ENCODE data around the gene SNRK.

SNRK gene

DNA sequence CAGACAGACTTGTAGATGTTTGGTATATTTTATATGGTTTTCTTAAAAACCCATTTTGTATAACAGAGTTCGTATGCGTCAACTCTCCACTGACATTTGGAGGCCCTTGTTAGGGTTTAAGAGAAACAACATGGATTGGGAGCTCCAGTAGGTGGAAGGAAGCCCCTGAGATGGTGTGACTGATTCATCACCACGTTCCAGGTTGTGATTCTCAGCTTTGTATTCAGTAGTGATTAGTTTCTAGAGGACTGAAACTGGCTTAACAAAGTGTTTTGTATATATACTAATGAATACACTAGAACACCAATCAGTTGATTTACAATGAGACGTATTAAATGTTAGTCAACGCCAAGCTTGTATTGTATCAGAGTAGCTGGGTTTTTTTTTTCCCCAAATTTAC, 33.9 kb downstream of the SNRK start:
- no peak overlapping the region for H3K27ac ChIP-seq
- H3K4me3 ChIP-seq (IDR thresholded peaks at IDR 0.05; ENCODE audit: insufficient read depth, low read depth, low read length) = no peak overlapping the region
- H2AFZ ChIP-seq (ENCODE audit: low read depth) = no peak overlapping the region
- no peaks in the 10 kb centered on the region for H3K36me3 ChIP-seq (ENCODE audit: insufficient read depth)
- TF ChIP-seq, protein P1, sequence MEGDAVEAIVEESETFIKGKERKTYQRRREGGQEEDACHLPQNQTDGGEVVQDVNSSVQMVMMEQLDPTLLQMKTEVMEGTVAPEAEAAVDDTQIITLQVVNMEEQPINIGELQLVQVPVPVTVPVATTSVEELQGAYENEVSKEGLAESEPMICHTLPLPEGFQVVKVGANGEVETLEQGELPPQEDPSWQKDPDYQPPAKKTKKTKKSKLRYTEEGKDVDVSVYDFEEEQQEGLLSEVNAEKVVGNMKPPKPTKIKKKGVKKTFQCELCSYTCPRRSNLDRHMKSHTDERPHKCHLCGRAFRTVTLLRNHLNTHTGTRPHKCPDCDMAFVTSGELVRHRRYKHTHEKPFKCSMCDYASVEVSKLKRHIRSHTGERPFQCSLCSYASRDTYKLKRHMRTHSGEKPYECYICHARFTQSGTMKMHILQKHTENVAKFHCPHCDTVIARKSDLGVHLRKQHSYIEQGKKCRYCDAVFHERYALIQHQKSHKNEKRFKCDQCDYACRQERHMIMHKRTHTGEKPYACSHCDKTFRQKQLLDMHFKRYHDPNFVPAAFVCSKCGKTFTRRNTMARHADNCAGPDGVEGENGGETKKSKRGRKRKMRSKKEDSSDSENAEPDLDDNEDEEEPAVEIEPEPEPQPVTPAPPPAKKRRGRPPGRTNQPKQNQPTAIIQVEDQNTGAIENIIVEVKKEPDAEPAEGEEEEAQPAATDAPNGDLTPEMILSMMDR (conservative IDR thresholded peaks at IDR 0.05; ENCODE audit: low read depth, low read length) = no peak
- no peaks in the 10 kb centered on the region for H3K4me1 ChIP-seq (ENCODE audit: low read depth, poor library complexity, severe bottlenecking)
- no peaks in the 10 kb centered on the region for H3K79me2 ChIP-seq (ENCODE audit: insufficient read depth, low read depth)
- no peak overlapping the region for H3K9ac ChIP-seq
- H4K20me1 ChIP-seq (ENCODE audit: insufficient read depth) = no peaks in the 10 kb centered on the region
- no peak overlapping the region for H3K4me2 ChIP-seq
- no peaks in the 10 kb centered on the region for H3K27me3 ChIP-seq (ENCODE audit: insufficient read depth, low read depth)

DNA sequence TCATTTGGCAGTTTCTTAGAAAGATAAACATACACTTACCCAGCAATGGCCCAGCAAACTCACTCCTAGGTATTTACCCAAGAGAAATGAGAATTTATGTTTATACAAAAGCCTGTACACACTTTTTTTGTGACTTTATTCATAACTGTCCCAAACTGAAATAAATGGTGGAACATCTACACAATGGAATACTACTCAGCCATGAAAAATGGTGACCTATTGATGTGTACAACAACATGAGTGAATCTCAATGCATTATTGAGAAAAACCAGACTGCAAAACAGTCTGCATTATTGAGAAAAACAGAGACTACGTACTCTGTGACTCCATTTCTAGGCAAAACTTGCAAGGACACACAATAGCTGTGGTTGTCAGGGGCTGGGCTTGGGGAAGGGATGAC, 37.2 kb downstream of the SNRK start:
- no peak overlapping the region for H2AFZ ChIP-seq (ENCODE audit: low read depth)
- H3K36me3 ChIP-seq (ENCODE audit: insufficient read depth) = no peaks in the 10 kb centered on the region
- H4K20me1 ChIP-seq (ENCODE audit: insufficient read depth) = no peaks in the 10 kb centered on the region
- H3K9ac ChIP-seq = no peak overlapping the region
- no peaks in the 10 kb centered on the region for H3K4me1 ChIP-seq (ENCODE audit: low read depth, poor library complexity, severe bottlenecking)
- H3K27me3 ChIP-seq (ENCODE audit: insufficient read depth, low read depth) = no peaks in the 10 kb centered on the region
- H3K79me2 ChIP-seq (ENCODE audit: insufficient read depth, low read depth) = no peaks in the 10 kb centered on the region
- no peak overlapping the region for H3K27ac ChIP-seq
- TF ChIP-seq, protein P1 (conservative IDR thresholded peaks at IDR 0.05; ENCODE audit: low read depth, low read length) = no peak
- H3K4me3 ChIP-seq (IDR thresholded peaks at IDR 0.05; ENCODE audit: insufficient read depth, low read depth, low read length) = no peak overlapping the region
- no peak overlapping the region for H3K4me2 ChIP-seq

DNA sequence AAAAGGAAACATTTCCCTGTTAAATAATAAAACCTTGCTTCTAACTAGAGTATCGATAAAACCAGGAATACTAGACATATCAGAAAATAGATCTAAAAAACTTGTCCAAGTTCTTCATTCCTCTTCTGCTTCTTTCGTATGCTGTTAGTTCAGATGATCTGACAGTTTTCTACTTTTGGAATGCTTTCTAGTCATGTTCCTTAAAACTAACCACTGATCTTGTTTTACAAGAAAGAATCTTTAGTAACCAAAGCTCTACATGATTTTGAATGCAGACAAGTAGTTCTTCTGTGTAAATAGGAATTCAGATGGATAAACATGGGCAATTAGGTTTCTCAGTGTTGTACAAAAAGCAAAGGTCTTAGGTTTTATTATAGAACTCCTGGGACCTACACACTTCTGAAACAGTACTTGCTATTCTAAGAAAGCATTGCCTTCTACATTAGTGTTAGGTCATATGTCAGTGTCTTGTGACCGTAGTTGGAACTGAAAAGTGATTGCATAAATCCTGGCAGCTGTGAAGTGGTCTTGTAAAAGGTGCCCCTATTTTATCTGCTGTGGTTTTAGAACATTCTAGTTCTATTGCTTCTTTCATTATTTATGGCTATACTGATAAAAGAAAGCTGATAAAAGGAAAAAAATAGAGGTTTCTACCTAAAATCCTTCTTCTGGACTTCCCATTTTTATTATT, 40.7 kb downstream of the SNRK start:
- no peak overlapping the region for H3K27ac ChIP-seq
- no peaks in the 10 kb centered on the region for H4K20me1 ChIP-seq (ENCODE audit: insufficient read depth)
- no peaks in the 10 kb centered on the region for H3K36me3 ChIP-seq (ENCODE audit: insufficient read depth)
- no peaks in the 10 kb centered on the region for H3K4me1 ChIP-seq (ENCODE audit: low read depth, poor library complexity, severe bottlenecking)
- H3K79me2 ChIP-seq (ENCODE audit: insufficient read depth, low read depth) = no peaks in the 10 kb centered on the region
- H2AFZ ChIP-seq (ENCODE audit: low read depth) = no peak overlapping the region
- no peak overlapping the region for H3K9ac ChIP-seq
- H3K4me2 ChIP-seq = no peak overlapping the region
- TF ChIP-seq, protein P1 (conservative IDR thresholded peaks at IDR 0.05; ENCODE audit: low read depth, low read length) = no peak
- no peaks in the 10 kb centered on the region for H3K27me3 ChIP-seq (ENCODE audit: insufficient read depth, low read depth)
- H3K4me3 ChIP-seq (IDR thresholded peaks at IDR 0.05; ENCODE audit: insufficient read depth, low read depth, low read length) = no peak overlapping the region

DNA sequence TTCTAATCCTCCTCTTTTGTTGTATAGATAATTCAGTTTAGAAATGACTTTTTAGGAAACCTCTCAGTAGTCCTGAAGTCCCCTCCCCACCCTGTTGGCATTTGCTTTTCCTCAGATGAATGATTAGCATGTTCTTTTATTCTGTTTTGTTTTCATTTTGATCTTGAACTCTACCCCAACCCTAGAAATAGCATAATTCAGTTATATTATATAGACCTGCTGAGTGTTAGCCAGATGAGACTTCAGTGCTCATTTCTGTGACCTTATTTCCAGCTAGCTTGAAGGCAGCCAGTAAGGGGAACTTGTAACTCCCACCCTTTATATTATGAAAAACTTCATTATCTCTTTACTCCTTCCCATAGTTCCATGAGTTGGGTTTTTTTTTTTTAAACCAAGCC, 41.2 kb downstream of the SNRK start:
- H3K27me3 ChIP-seq (ENCODE audit: insufficient read depth, low read depth) = no peaks in the 10 kb centered on the region
- H3K4me3 ChIP-seq (IDR thresholded peaks at IDR 0.05; ENCODE audit: insufficient read depth, low read depth, low read length) = no peak overlapping the region
- no peak overlapping the region for H3K9ac ChIP-seq
- TF ChIP-seq, protein P1 (conservative IDR thresholded peaks at IDR 0.05; ENCODE audit: low read depth, low read length) = no peak
- H3K4me2 ChIP-seq = no peak overlapping the region
- no peaks in the 10 kb centered on the region for H3K4me1 ChIP-seq (ENCODE audit: low read depth, poor library complexity, severe bottlenecking)
- H4K20me1 ChIP-seq (ENCODE audit: insufficient read depth) = no peaks in the 10 kb centered on the region
- no peak overlapping the region for H2AFZ ChIP-seq (ENCODE audit: low read depth)
- H3K79me2 ChIP-seq (ENCODE audit: insufficient read depth, low read depth) = no peaks in the 10 kb centered on the region
- H3K27ac ChIP-seq = no peak overlapping the region
- H3K36me3 ChIP-seq (ENCODE audit: insufficient read depth) = no peaks in the 10 kb centered on the region
